GM12878 (cell line): ENCODE measurements around the gene ANTKMT. TPM values are rescaled to one million over a fixed set of nuclear protein-coding genes. Genes with fewer than 3 reads are reported as not detected.

Experiments
- BCL11A ChIP-seq: IDR thresholded peaks from 2 replicates; pipeline ENCODE4 v1.6.1; 2011; ENCODE audit warnings: low read depth, low read length
- BCL3 ChIP-seq: IDR thresholded peaks from 2 replicates; pipeline ENCODE4 v1.6.1; 2011; ENCODE audit warnings: borderline replicate concordance, low read depth, mild to moderate bottlenecking, moderate library complexity, low read length; ENCODE audit not compliant: insufficient read depth, poor library complexity, severe bottlenecking
- BMI1 ChIP-seq: fragments of 450-650 bp; IDR thresholded peaks from 2 replicates; pipeline ENCODE4 v1.6.1; 2016; ENCODE audit warnings: mild to moderate bottlenecking, moderate library complexity, borderline replicate concordance
- CREM ChIP-seq: IDR thresholded peaks from 2 replicates; pipeline ENCODE4 v1.6.1; 2014; ENCODE audit warnings: antibody characterized with exemption, low read depth
- MXI1 ChIP-seq: fragments of 150-350 bp; IDR thresholded peaks from 2 replicates; pipeline ENCODE4 v1.6.1; 2011; ENCODE audit warnings: low read depth, mild to moderate bottlenecking, inconsistent platforms, low read length, improper control_type of control experiment
- PAX5 ChIP-seq: IDR thresholded peaks from 2 replicates; pipeline ENCODE4 v1.6.1; 2011; ENCODE audit warnings: low read depth, low read length, borderline replicate concordance
- POU2F2 ChIP-seq: IDR thresholded peaks from 3 replicates; pipeline ENCODE4 v1.6.1; 2011; ENCODE audit warnings: low read depth, mild to moderate bottlenecking, low read length, borderline replicate concordance
- RB1 ChIP-seq: fragments of 450-650 bp; formaldehyde crosslinking; IDR thresholded peaks from 2 replicates; pipeline ENCODE4 v1.6.1; 2017; ENCODE audit warnings: mild to moderate bottlenecking, borderline replicate concordance
- RUNX3 ChIP-seq: IDR thresholded peaks from 2 replicates; pipeline ENCODE4 v1.6.1; 2012; ENCODE audit warnings: low read length, inconsistent platforms
- ZNF687 ChIP-seq: fragments of 450-650 bp; IDR thresholded peaks from 2 replicates; pipeline ENCODE4 v1.6.1; 2017; ENCODE audit warnings: mild to moderate bottlenecking, moderate library complexity
- polyA plus RNA-seq, 11 experiments: library from polyadenylated mRNA; depleted of rRNA in 4 of 11; unstranded in 6 of 11; stranded (reverse) in 5 of 11; fragments of >200 nt; fragmentation: Nextera tagmentation in 4 of 11; fragmentation: Illumina TruSeq in 1 of 11; extraction: Ambion mirVana in 4 of 11; extraction: Trizol in 1 of 11; gene quantifications; 1 replicate in 1 of 11; 2 replicates in 10 of 11; pipeline versions ENCODE4 v1.2.1 to v1.2.3, GENCODE V29; 2011 to 2016; ENCODE audit warnings: inconsistent platforms in 2 of 11, missing spikeins in 2 of 11, low read depth in 1 of 11
- total RNA-seq, 4 experiments: library from RNA; depleted of rRNA in 3 of 4; stranded (reverse); fragments of >200 nt in 3 of 4; fragmentation: Illumina TruSeq in 1 of 4; extraction: Trizol in 1 of 4; gene quantifications; 2 replicates each; pipeline versions ENCODE4 v1.2.1 to v1.2.3, GENCODE V29; 2013 to 2021
- TF ChIP-seq, protein P1 (sequence below): fragments of 450-650 bp; IDR thresholded peaks from 2 replicates; pipeline ENCODE4 v1.6.1; 2018; ENCODE audit warnings: borderline replicate concordance, mild to moderate bottlenecking; ENCODE audit not compliant: partially characterized antibody
- TF ChIP-seq, protein P2 (sequence below): fragments of 450-650 bp; IDR thresholded peaks from 2 replicates; pipeline ENCODE4 v1.6.1; 2016; ENCODE audit warnings: mild to moderate bottlenecking
- TF ChIP-seq, protein P3 (sequence below): IDR thresholded peaks from 2 replicates; pipeline ENCODE4 v1.6.1; 2011; ENCODE audit warnings: borderline replicate concordance, low read depth, mild to moderate bottlenecking, moderate library complexity, mixed read lengths, low read length; ENCODE audit not compliant: insufficient read depth; ENCODE audit errors: extremely low read length
- TF ChIP-seq, protein P4 (sequence below), 3 experiments: IDR thresholded peaks in 2 of 3; conservative IDR thresholded peaks in 1 of 3; 2 replicates each; pipeline ENCODE4 v1.5.1; 2011; ENCODE audit warnings: low read depth in 3 of 3, low read length in 3 of 3, mild to moderate bottlenecking in 3 of 3, control low read depth in 2 of 3, moderate library complexity in 2 of 3, inconsistent platforms in 1 of 3, mixed read lengths in 1 of 3; ENCODE audit not compliant: control insufficient read depth in 2 of 3, insufficient read depth in 1 of 3; ENCODE audit errors: extremely low read depth in 1 of 3

ANTKMT gene
- total and polyA plus RNA-seq, 10 of the 15 experiments (the other 5 are each of a cell fraction or from before 2014, with no cell fraction given): 0.58 to 60.5 (median 25.8) TPM

GRCh38 chr16:695355-696089 lies 25.4 kb upstream of the ANTKMT start (continued):
- TF ChIP-seq, protein P1, sequence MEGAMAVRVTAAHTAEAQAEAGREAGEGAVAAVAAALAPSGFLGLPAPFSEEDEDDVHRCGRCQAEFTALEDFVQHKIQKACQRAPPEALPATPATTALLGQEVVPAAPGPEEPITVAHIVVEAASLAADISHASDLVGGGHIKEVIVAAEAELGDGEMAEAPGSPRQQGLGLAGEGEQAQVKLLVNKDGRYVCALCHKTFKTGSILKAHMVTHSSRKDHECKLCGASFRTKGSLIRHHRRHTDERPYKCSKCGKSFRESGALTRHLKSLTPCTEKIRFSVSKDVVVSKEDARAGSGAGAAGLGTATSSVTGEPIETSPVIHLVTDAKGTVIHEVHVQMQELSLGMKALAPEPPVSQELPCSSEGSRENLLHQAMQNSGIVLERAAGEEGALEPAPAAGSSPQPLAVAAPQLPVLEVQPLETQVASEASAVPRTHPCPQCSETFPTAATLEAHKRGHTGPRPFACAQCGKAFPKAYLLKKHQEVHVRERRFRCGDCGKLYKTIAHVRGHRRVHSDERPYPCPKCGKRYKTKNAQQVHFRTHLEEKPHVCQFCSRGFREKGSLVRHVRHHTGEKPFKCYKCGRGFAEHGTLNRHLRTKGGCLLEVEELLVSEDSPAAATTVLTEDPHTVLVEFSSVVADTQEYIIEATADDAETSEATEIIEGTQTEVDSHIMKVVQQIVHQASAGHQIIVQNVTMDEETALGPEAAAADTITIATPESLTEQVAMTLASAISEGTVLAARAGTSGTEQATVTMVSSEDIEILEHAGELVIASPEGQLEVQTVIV: no peak
- TF ChIP-seq BMI1 (no peak), BCL11A (no peak), BCL3 (no peak), ZNF687 (peak; percentile 98), CREM (no peak), MXI1 (peak; percentile 78; the same call in 1 of the 2 replicates), POU2F2 (no peak), RB1 (0 out of 2 replicates have a peak, but pooled peaks have one; percentile 21), PAX5 (no peak), RUNX3 (no peak)
- TF ChIP-seq, protein P2, sequence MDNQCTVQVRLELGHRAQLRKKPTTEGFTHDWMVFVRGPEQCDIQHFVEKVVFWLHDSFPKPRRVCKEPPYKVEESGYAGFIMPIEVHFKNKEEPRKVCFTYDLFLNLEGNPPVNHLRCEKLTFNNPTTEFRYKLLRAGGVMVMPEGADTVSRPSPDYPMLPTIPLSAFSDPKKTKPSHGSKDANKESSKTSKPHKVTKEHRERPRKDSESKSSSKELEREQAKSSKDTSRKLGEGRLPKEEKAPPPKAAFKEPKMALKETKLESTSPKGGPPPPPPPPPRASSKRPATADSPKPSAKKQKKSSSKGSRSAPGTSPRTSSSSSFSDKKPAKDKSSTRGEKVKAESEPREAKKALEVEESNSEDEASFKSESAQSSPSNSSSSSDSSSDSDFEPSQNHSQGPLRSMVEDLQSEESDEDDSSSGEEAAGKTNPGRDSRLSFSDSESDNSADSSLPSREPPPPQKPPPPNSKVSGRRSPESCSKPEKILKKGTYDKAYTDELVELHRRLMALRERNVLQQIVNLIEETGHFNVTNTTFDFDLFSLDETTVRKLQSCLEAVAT: peak; percentile 51; the same call in 1 of the 2 replicates
- TF ChIP-seq, protein P3, sequence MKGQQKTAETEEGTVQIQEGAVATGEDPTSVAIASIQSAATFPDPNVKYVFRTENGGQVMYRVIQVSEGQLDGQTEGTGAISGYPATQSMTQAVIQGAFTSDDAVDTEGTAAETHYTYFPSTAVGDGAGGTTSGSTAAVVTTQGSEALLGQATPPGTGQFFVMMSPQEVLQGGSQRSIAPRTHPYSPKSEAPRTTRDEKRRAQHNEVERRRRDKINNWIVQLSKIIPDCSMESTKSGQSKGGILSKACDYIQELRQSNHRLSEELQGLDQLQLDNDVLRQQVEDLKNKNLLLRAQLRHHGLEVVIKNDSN: peak; percentile 78
- TF ChIP-seq, protein P4, sequence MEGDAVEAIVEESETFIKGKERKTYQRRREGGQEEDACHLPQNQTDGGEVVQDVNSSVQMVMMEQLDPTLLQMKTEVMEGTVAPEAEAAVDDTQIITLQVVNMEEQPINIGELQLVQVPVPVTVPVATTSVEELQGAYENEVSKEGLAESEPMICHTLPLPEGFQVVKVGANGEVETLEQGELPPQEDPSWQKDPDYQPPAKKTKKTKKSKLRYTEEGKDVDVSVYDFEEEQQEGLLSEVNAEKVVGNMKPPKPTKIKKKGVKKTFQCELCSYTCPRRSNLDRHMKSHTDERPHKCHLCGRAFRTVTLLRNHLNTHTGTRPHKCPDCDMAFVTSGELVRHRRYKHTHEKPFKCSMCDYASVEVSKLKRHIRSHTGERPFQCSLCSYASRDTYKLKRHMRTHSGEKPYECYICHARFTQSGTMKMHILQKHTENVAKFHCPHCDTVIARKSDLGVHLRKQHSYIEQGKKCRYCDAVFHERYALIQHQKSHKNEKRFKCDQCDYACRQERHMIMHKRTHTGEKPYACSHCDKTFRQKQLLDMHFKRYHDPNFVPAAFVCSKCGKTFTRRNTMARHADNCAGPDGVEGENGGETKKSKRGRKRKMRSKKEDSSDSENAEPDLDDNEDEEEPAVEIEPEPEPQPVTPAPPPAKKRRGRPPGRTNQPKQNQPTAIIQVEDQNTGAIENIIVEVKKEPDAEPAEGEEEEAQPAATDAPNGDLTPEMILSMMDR (IDR thresholded peaks at IDR 0.05 in 2 of 3, conservative IDR thresholded peaks at IDR 0.05 in 1 of 3; ENCODE audit: control insufficient read depth in 2 of 3, extremely low read depth in 1 of 3, insufficient read depth in 1 of 3, low read depth in 3 of 3, low read length in 3 of 3): no peak
